Endothelial cell of umbilical vein (primary cell): ENCODE data around the gene WDR90. TPM values are rescaled to one million over a fixed set of nuclear protein-coding genes. Genes with fewer than 3 reads are reported as not detected.

Experiments used
- BruUV-seq: library from RNA; stranded (reverse); fragments of 400-500 nt; replicated peaks from 2 replicates; lab custom pipeline; 2021; lab: Mats Ljungman, UMichigan
- CTCF ChIA-PET: fragments of 300-600, 350-600 bp; sonication (Branson Sonifier 250); formaldehyde crosslinking; loops from one replicate; lab custom pipeline; 2021; ENCODE audit warnings: antibody characterized with exemption, inconsistent platforms; lab: Charles Lee
- POLR2A ChIA-PET: fragments of 300-600, 350-600 bp; sonication (Branson Sonifier 250); formaldehyde crosslinking; loops from one replicate; lab custom pipeline; 2021; ENCODE audit warnings: antibody characterized with exemption, inconsistent platforms; lab: Charles Lee
- DNase-seq: peaks from one replicate; pipeline ENCODE4 v3.0.0-alpha.2; 2011; ENCODE audit warnings: low read depth, low spot score
- FAIRE-seq: peaks from 2 replicates; lab custom pipeline; 2011; peaks lifted over from hg19 to GRCh38; lab: Jason Lieb, UNC
- H2AFZ ChIP-seq: 2 replicates; pipeline ENCODE4 v1.6.0; 2012; ENCODE audit warnings: low read depth, low read length, control low read depth, inconsistent platforms
- H3K27ac ChIP-seq: 2 replicates; pipeline ENCODE4 v1.5.1; 2011; ENCODE audit warnings: low read depth, mild to moderate bottlenecking, control low read depth, low read length, moderate library complexity; ENCODE audit not compliant: insufficient read depth
- H3K27me3 ChIP-seq, 2 experiments: 2 replicates each; pipeline versions ENCODE4 v1.6.0 to v1.6.1; 2011; ENCODE audit warnings: low read length in 2 of 2, mixed read lengths in 1 of 2; ENCODE audit not compliant: control insufficient read depth in 2 of 2, insufficient read depth in 2 of 2
- H3K36me3 ChIP-seq, 2 experiments: 2 replicates in 1 of 2; 3 replicates in 1 of 2; pipeline ENCODE4 v1.5.1; 2011; ENCODE audit warnings: low read length in 2 of 2, mild to moderate bottlenecking in 1 of 2, moderate library complexity in 1 of 2; ENCODE audit not compliant: control insufficient read depth in 2 of 2, insufficient read depth in 2 of 2; ENCODE audit errors: extremely low read depth in 1 of 2
- H3K4me1 ChIP-seq: 3 replicates; pipeline ENCODE4 v1.5.1; 2011; ENCODE audit warnings: mild to moderate bottlenecking, low read length; ENCODE audit not compliant: control insufficient read depth, insufficient read depth; ENCODE audit errors: extremely low read depth
- H3K4me2 ChIP-seq: 2 replicates; pipeline ENCODE4 v1.6.1; 2011; ENCODE audit warnings: low read length, control low read depth, mixed read lengths; ENCODE audit not compliant: insufficient read depth
- H3K4me3 ChIP-seq, 3 experiments: fragments of 200-600 bp in 1 of 3; sonication (generic), shearing (Covaris generic) in 1 of 3; replicated peaks in 1 of 3; 2 replicates each; pipeline ENCODE4 v1.5.1; 2011 to 2016; ENCODE audit warnings: control low read depth in 3 of 3, low read length in 3 of 3, mild to moderate bottlenecking in 2 of 3, inconsistent platforms in 1 of 3, low read depth in 1 of 3, moderate library complexity in 1 of 3; ENCODE audit not compliant: insufficient read depth in 1 of 3
- H3K79me2 ChIP-seq: 2 replicates; pipeline ENCODE4 v1.6.0; 2012; ENCODE audit warnings: low read length, inconsistent platforms; ENCODE audit not compliant: control insufficient read depth, insufficient read depth
- H3K9ac ChIP-seq: replicated peaks from 2 replicates; pipeline ENCODE3; 2011; ENCODE audit warnings: low read length, control low read depth; ENCODE audit not compliant: insufficient read depth; ENCODE audit errors: extremely low read depth
- H3K9me1 ChIP-seq: replicated peaks from 3 replicates; pipeline ENCODE4 v1.6.0; 2011; ENCODE audit warnings: mild to moderate bottlenecking, low read length; ENCODE audit not compliant: control insufficient read depth, insufficient read depth; ENCODE audit errors: extremely low read depth
- H3K9me3 ChIP-seq: replicated peaks from 2 replicates; pipeline ENCODE4 v1.5.1; 2012; ENCODE audit warnings: low read length, inconsistent platforms; ENCODE audit not compliant: control insufficient read depth, insufficient read depth
- H4K20me1 ChIP-seq: replicated peaks from 2 replicates; pipeline ENCODE3; 2011; ENCODE audit warnings: mild to moderate bottlenecking, low read length; ENCODE audit not compliant: control insufficient read depth, insufficient read depth; ENCODE audit errors: extremely low read depth
- CTCF ChIP-seq, 2 donors: IDR thresholded peaks; 1 replicate in 1 of 2; 2 replicates in 1 of 2; pipeline ENCODE4 v1.5.1; 2011; ENCODE audit warnings: low read length in 2 of 2, mild to moderate bottlenecking in 2 of 2, moderate library complexity in 2 of 2, control low read depth in 1 of 2, inconsistent platforms in 1 of 2, low read depth in 1 of 2; ENCODE audit not compliant: insufficient read depth in 1 of 2; ENCODE audit errors: extremely low read depth in 1 of 2
- EZH2 ChIP-seq: IDR thresholded peaks from 2 replicates; pipeline ENCODE4 v1.6.1; 2012; ENCODE audit warnings: borderline replicate concordance, low read depth, mild to moderate bottlenecking, moderate library complexity, low read length, inconsistent platforms; ENCODE audit not compliant: severe bottlenecking
- FOS ChIP-seq: IDR thresholded peaks from 2 replicates; pipeline ENCODE4 v1.6.1; 2011; ENCODE audit warnings: mild to moderate bottlenecking, low read length, moderate library complexity, borderline replicate concordance; ENCODE audit not compliant: insufficient read depth
- GATA2 ChIP-seq: IDR thresholded peaks from 2 replicates; pipeline ENCODE4 v1.7.0; 2011; ENCODE audit warnings: low read depth, mild to moderate bottlenecking, moderate library complexity, mixed read lengths, low read length; ENCODE audit not compliant: insufficient read length, insufficient read depth
- JUN ChIP-seq: IDR thresholded peaks from 2 replicates; pipeline ENCODE4 v1.6.1; 2011; ENCODE audit warnings: borderline replicate concordance, low read depth; ENCODE audit not compliant: insufficient read length, insufficient read depth
- MAX ChIP-seq: IDR thresholded peaks from 2 replicates; pipeline ENCODE4 v1.6.1; 2011; ENCODE audit not compliant: insufficient read depth, insufficient read length
- MYC ChIP-seq: IDR thresholded peaks from one replicate; pipeline ENCODE4 v1.6.1; 2011; ENCODE audit warnings: mild to moderate bottlenecking, low read depth, low read length
- POLR2A ChIP-seq: IDR thresholded peaks from 2 replicates; pipeline ENCODE4 v1.6.1; 2012; ENCODE audit warnings: low read depth, mild to moderate bottlenecking, control low read depth, low read length
- POLR2AphosphoS5 ChIP-seq: IDR thresholded peaks from 2 replicates; pipeline ENCODE4 v1.6.1; 2012; ENCODE audit warnings: low read depth, mild to moderate bottlenecking, control low read depth, low read length, moderate library complexity; ENCODE audit not compliant: insufficient read depth
- dilution Hi-C: fragments of 300-500 bp; cut with MboI; formaldehyde crosslinking; loops from one replicate; pipeline ENCODE4 v1.15.0; 2019; ENCODE audit warnings: low sequenced_read_pairs; ENCODE audit not compliant: extremely low pct_ligation_motif_present
- intact Hi-C: fragments of 100-400 bp; cut with micrococcal nuclease; formaldehyde crosslinking; loops from one replicate; pipeline ENCODE4 v1.10.0; 2022
- polyA plus RNA-seq, 4 experiments: library from polyadenylated mRNA; depleted of rRNA in 3 of 4; stranded (reverse) in 3 of 4; unstranded in 1 of 4; fragments of >200 nt; gene quantifications; 2 replicates each; pipeline versions ENCODE4 v1.2.1 to v1.2.3, GENCODE V29; 2011 to 2012; ENCODE audit warnings: missing spikeins in 1 of 4
- total RNA-seq: library from RNA; stranded (reverse); gene quantifications from 2 replicates; pipeline ENCODE4 v1.2.3, GENCODE V29; 2021

WDR90 gene
- total and polyA plus RNA-seq, 2 donors (not counting 3 experiments of a cell fraction or from before 2014, with no cell fraction given) = 22.2 to 51.8 TPM

DNA sequence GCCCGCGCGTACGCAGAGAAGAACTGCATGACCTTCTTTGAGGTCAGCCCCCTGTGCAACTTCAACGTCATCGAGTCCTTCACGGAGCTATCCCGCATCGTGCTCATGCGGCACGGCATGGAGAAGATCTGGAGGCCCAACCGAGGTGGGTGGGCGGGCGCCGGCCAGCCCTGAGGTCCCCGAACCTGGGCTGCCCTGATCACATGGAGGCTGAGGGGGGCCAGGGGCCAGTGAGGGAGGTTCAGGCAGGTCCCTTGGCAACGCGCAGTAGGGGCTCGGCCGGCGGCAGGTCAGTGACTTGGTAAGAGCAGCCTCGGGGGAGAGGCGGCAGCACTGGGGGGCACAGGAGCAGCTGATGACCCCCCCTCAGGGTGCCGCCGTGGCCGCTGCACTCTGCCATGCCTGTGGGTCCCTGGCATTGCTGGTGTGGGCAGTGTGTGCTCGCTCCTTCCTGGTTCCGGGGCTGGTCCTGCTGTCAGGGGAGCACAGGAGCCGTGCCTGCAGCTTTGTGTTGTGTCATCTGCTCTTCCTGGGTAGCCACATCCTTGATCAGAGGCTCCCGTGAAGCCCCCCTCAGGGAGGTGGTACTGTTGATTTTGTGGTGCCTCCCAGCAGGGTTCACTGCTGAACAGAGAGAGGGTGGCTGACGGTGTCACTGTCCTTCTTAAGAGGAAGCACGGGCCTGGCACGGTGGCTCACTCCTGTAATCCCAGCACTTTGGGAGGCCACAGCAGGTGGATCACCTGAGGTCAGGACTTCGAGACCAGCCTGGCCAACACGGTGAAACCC, 23.0 kb upstream of the WDR90 start:
- no peak for FAIRE-seq
- Histone ChIP-seq H3K9ac (no peak overlapping the region), H3K79me2 (no peaks in the 10 kb centered on the region), H3K4me3 (no peak overlapping the region), H3K27me3 (no peaks in the 10 kb centered on the region), H3K9me3 (no peaks in the 10 kb centered on the region), H3K4me2 (no peak overlapping the region), H3K36me3 (peaks cover 0 to 5% of the 10 kb centered on the region in 2 experiments), H2AFZ (no peak overlapping the region), H3K27ac (peak overlapping the region; percentile 70), H3K4me1 (peaks cover 3% of the 10 kb centered on the region), H4K20me1 (no peaks in the 10 kb centered on the region), H3K9me1 (no peaks in the 10 kb centered on the region)
- ChIA-PET POLR2A (interaction anchor here (0.6 to 1.2 kb wide), 2 partner anchors 10 to 212 kb away, joined by 4 to 6 read pairs; partner anchors contain the start of gene METTL26), CTCF (interaction anchor here (1.0 to 1.6 kb wide), 3 partner anchors 10 to 36 kb away, joined by 3 to 7 read pairs (median 3); partner anchors contain the start of genes MCRIP2 and METTL26)
- dilution Hi-C loops = no loop called here
- no TSS peak for BruUV-seq
- intact Hi-C loops = loop anchor here (2.0 kb wide), 1 partner anchor 37 kb away; no protein-coding TSS in a partner anchor
- TF ChIP-seq FOS (no peak), POLR2A (no peak), EZH2 (no peak), POLR2AphosphoS5 (no peak)
- DNase-seq = no peak

DNA sequence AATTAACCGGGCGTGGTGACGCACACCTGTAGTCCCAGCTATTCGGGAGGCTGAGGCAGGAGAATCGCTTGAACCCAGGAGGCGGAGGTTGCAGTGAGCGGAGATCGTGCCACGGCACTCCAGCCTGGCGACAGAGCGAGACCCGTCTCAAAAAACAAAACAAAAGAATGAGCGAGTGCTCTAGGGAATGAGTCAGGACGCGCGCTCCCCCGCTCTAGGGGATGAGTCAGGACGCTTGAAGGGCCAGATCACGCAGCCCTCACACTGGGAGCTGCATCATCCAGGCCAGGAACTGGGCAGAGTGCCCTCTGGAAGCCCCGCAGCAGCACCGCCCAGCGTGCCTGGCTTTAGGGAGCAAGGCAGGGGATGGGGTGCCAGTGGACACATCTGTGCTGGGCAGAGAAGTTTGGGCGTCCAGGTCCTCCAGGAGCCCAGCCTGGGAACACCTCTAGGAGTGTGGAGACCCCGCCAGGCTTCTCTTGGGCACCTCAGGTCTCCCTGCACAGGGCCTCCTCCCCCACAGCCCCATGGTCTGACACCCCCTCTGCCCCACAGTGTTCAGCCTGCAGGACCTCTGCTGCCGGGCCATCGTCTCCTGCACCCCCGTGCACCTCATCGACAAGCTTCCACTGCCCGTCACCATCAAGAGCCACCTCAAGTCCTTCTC, 22.2 kb upstream of the WDR90 start:
- H4K20me1 ChIP-seq = no peaks in the 10 kb centered on the region
- intact Hi-C loops (loop anchor here (2.0 kb wide), 1 partner anchor 38 kb away; no protein-coding TSS in a partner anchor), dilution Hi-C loops (no loop called here)
- H3K9ac ChIP-seq = no peak overlapping the region
- ChIA-PET POLR2A (interaction anchor here (0.6 to 1.2 kb wide), 2 partner anchors 10 to 213 kb away, joined by 4 to 6 read pairs; partner anchors contain the start of gene METTL26), CTCF (interaction anchor here (0.6 to 1.3 kb wide), 3 partner anchors 9 to 37 kb away, joined by 3 to 7 read pairs (median 3); partner anchors contain the start of gene METTL26)
- H3K4me3 ChIP-seq = no peak overlapping the region
- H3K79me2 ChIP-seq = no peaks in the 10 kb centered on the region
- FAIRE-seq (peak; percentile 95), DNase-seq (peak; percentile 79)
- H3K4me1 ChIP-seq = peaks cover 3% of the 10 kb centered on the region
- H3K9me3 ChIP-seq = no peaks in the 10 kb centered on the region
- H3K4me2 ChIP-seq = no peak overlapping the region
- TF ChIP-seq POLR2A (peak; percentile 33), EZH2 (no peak), GATA2 (no peak), JUN (peak; percentile 53), MAX (no peak), CTCF (IDR thresholded peaks at IDR 0.05; ENCODE audit: extremely low read depth in 1 of 2, insufficient read depth in 1 of 2, low read depth in 1 of 2, low read length in 2 of 2) (no peak), POLR2AphosphoS5 (peak; percentile 70), FOS (peak; percentile 76), MYC (no peak)
- no peaks in the 10 kb centered on the region for H3K27me3 ChIP-seq
- H2AFZ ChIP-seq = no peak overlapping the region
- H3K27ac ChIP-seq = peak overlapping the region; percentile 70
- BruUV-seq = no TSS peak
- H3K36me3 ChIP-seq = peaks cover 0 to 5% of the 10 kb centered on the region in 2 experiments
- H3K9me1 ChIP-seq = no peaks in the 10 kb centered on the region
